IMR-90 (cell line): ENCODE results near the gene SEC14L6. TPM values are rescaled to one million over a fixed set of nuclear protein-coding genes. Genes with fewer than 3 reads are reported as not detected.

Source experiments
- ATAC-seq: fragments of 200-7000 bp; cut with Tn5 transposase; 2 replicates; pipeline ENCODE4 v1.9.1; 2020; ENCODE audit warnings: low read depth, mild to moderate bottlenecking, moderate library complexity
- BruUV-seq: library from RNA; stranded (reverse); fragments of 400-500 nt; replicated peaks from 2 replicates; lab custom pipeline; 2021; lab: Mats Ljungman, UMichigan
- CTCF ChIA-PET: fragments of 300-600 bp; formaldehyde crosslinking; extraction: SDS; loops from one replicate; lab custom pipeline; 2021; ENCODE audit warnings: antibody characterized with exemption; lab: Yijun Ruan, JAX
- POLR2A ChIA-PET: fragments of 300-600 bp; sonication (Branson Sonifier 250); formaldehyde crosslinking; loops from one replicate; lab custom pipeline; 2022; ENCODE audit warnings: antibody characterized with exemption; ENCODE audit not compliant: unreplicated experiment; lab: Charles Lee
- DNase-seq: peaks from one replicate; pipeline ENCODE4 v3.0.0; 2013
- H2AFZ ChIP-seq: replicated peaks from 2 replicates; pipeline ENCODE3; 2013; ENCODE audit warnings: low read length, mild to moderate bottlenecking; ENCODE audit not compliant: poor library complexity
- H2AK5ac ChIP-seq: 2 replicates; pipeline ENCODE4 v1.6.1; 2013; ENCODE audit warnings: low read depth, low read length, inconsistent platforms
- H2AK9ac ChIP-seq: replicated peaks from 2 replicates; pipeline ENCODE3; 2013; ENCODE audit warnings: mild to moderate bottlenecking, low read depth, low read length, moderate library complexity; ENCODE audit not compliant: poor library complexity
- H2BK120ac ChIP-seq: 2 replicates; pipeline ENCODE4 v1.6.1; 2013; ENCODE audit warnings: low read depth, low read length, inconsistent platforms
- H2BK15ac ChIP-seq: 3 replicates; pipeline ENCODE4 v1.6.1; 2013; ENCODE audit warnings: low read depth, low read length, inconsistent platforms
- H2BK20ac ChIP-seq: 2 replicates; pipeline ENCODE4 v1.6.1; 2013; ENCODE audit warnings: low read depth, mild to moderate bottlenecking, inconsistent platforms, low read length, moderate library complexity
- H2BK5ac ChIP-seq: 2 replicates; pipeline ENCODE4 v1.6.1; 2013; ENCODE audit warnings: mild to moderate bottlenecking, low read depth, low read length, inconsistent platforms; ENCODE audit not compliant: poor library complexity, severe bottlenecking
- H3K14ac ChIP-seq: replicated peaks from 2 replicates; pipeline ENCODE4 v1.6.1; 2013; ENCODE audit warnings: low read depth, low read length, inconsistent platforms
- H3K18ac ChIP-seq: 2 replicates; pipeline ENCODE4 v1.6.1; 2013; ENCODE audit warnings: low read depth, low read length, control low read depth
- H3K23ac ChIP-seq: 2 replicates; pipeline ENCODE4 v1.6.1; 2013; ENCODE audit warnings: low read depth, low read length, inconsistent platforms
- H3K27ac ChIP-seq: 2 replicates; pipeline ENCODE4 v1.5.1; 2013; ENCODE audit warnings: mild to moderate bottlenecking, control low read depth, low read length; ENCODE audit not compliant: insufficient read depth
- H3K27me3 ChIP-seq: 2 replicates; pipeline ENCODE4 v1.6.1; 2013; ENCODE audit warnings: low read length; ENCODE audit not compliant: control insufficient read depth, insufficient read depth
- H3K36me3 ChIP-seq: 2 replicates; pipeline ENCODE4 v1.6.1; 2013; ENCODE audit warnings: low read length, mixed read lengths; ENCODE audit not compliant: control insufficient read depth, insufficient read depth
- H3K4ac ChIP-seq: 2 replicates; pipeline ENCODE4 v1.6.1; 2013; ENCODE audit warnings: low read depth, low read length, inconsistent platforms
- H3K4me1 ChIP-seq: 2 replicates; pipeline ENCODE4 v1.6.1; 2013; ENCODE audit warnings: low read length, mixed read lengths; ENCODE audit not compliant: control insufficient read depth, insufficient read depth
- H3K4me2 ChIP-seq: 2 replicates; pipeline ENCODE4 v1.6.1; 2013; ENCODE audit warnings: low read depth, mild to moderate bottlenecking, control low read depth, low read length, moderate library complexity
- H3K4me3 ChIP-seq: 2 replicates; pipeline ENCODE4 v1.5.1; 2013; ENCODE audit warnings: low read depth, mild to moderate bottlenecking, control low read depth, low read length, moderate library complexity; ENCODE audit not compliant: insufficient read depth
- H3K56ac ChIP-seq: 2 replicates; pipeline ENCODE4 v1.6.1; 2013; ENCODE audit warnings: low read length, inconsistent platforms; ENCODE audit not compliant: insufficient read depth; ENCODE audit errors: extremely low read depth
- H3K79me1 ChIP-seq, 2 experiments: 2 replicates each; pipeline ENCODE4 v1.6.1; 2013; ENCODE audit warnings: low read length in 2 of 2, inconsistent platforms in 1 of 2, low read depth in 1 of 2
- H3K9ac ChIP-seq: 2 replicates; pipeline ENCODE4 v1.6.1; 2013; ENCODE audit warnings: low read depth, low read length, control low read depth
- H3K9me1 ChIP-seq: 2 replicates; pipeline ENCODE4 v1.6.1; 2013; ENCODE audit warnings: low read length, inconsistent platforms; ENCODE audit not compliant: insufficient read depth
- H3K9me3 ChIP-seq: 2 replicates; pipeline ENCODE4 v1.6.1; 2013; ENCODE audit warnings: low read length; ENCODE audit not compliant: control insufficient read depth, insufficient read depth
- H4K20me1 ChIP-seq: 2 replicates; pipeline ENCODE4 v1.6.1; 2013; ENCODE audit warnings: low read length, inconsistent platforms; ENCODE audit not compliant: insufficient read depth
- H4K5ac ChIP-seq: 2 replicates; pipeline ENCODE4 v1.6.1; 2013; ENCODE audit warnings: mild to moderate bottlenecking, low read depth, low read length, control low read depth
- H4K8ac ChIP-seq, 2 experiments: 2 replicates each; pipeline ENCODE4 v1.6.1; 2013; ENCODE audit warnings: low read depth in 2 of 2, low read length in 2 of 2, control low read depth in 1 of 2, inconsistent platforms in 1 of 2
- H4K91ac ChIP-seq: 2 replicates; pipeline ENCODE4 v1.6.1; 2013; ENCODE audit warnings: low read depth, low read length, inconsistent platforms; ENCODE audit not compliant: insufficient read depth
- BHLHE40 ChIP-seq: fragments of 150-350 bp; IDR thresholded peaks from 2 replicates; pipeline ENCODE4 v1.6.1; 2016; ENCODE audit warnings: mild to moderate bottlenecking, low read depth, low read length
- CEBPB ChIP-seq: IDR thresholded peaks from 2 replicates; pipeline ENCODE4 v1.6.1; 2012; ENCODE audit warnings: low read depth, low read length, improper control_type of control experiment
- CHD1 ChIP-seq: IDR thresholded peaks from 2 replicates; pipeline ENCODE4 v1.6.1; 2012; ENCODE audit warnings: low read depth, low read length, improper control_type of control experiment
- FOS ChIP-seq: fragments of 150-350 bp; IDR thresholded peaks from 2 replicates; pipeline ENCODE4 v1.6.1; 2016; ENCODE audit warnings: low read depth, low read length
- MAFK ChIP-seq: IDR thresholded peaks from 2 replicates; pipeline ENCODE4 v1.6.1; 2012; ENCODE audit warnings: low read depth, low read length, improper control_type of control experiment
- MAZ ChIP-seq: IDR thresholded peaks from 2 replicates; pipeline ENCODE4 v1.6.1; 2012; ENCODE audit warnings: low read depth, mild to moderate bottlenecking, low read length, improper control_type of control experiment, moderate library complexity, borderline replicate concordance
- MXI1 ChIP-seq: IDR thresholded peaks from 2 replicates; pipeline ENCODE4 v1.6.1; 2012; ENCODE audit warnings: low read depth, mild to moderate bottlenecking, low read length, moderate library complexity, borderline replicate concordance
- NFE2L2 ChIP-seq: fragments of 150-350 bp; IDR thresholded peaks from 2 replicates; pipeline ENCODE4 v1.6.1; 2016; ENCODE audit warnings: low read depth, mild to moderate bottlenecking, low read length
- POLR2A ChIP-seq: IDR thresholded peaks from 2 replicates; pipeline ENCODE4 v1.6.1; 2012; ENCODE audit warnings: mild to moderate bottlenecking, low read depth, low read length
- RAD21 ChIP-seq: IDR thresholded peaks from 2 replicates; pipeline ENCODE4 v1.6.1; 2012; ENCODE audit warnings: low read length, improper control_type of control experiment
- RCOR1 ChIP-seq: IDR thresholded peaks from 2 replicates; pipeline ENCODE4 v1.6.1; 2012; ENCODE audit warnings: mild to moderate bottlenecking, low read length, improper control_type of control experiment; ENCODE audit not compliant: insufficient replicate concordance
- RFX5 ChIP-seq: IDR thresholded peaks from 2 replicates; pipeline ENCODE4 v1.8.0; 2012; ENCODE audit warnings: low read depth, mild to moderate bottlenecking, low read length, moderate library complexity
- SMC3 ChIP-seq: fragments of 150-350 bp; IDR thresholded peaks from 2 replicates; pipeline ENCODE4 v1.6.1; 2016; ENCODE audit warnings: low read depth, mild to moderate bottlenecking, antibody characterized with exemption, low read length, moderate library complexity
- WGBS, 2 experiments: methylation state at CpG; one replicate each; pipeline versions ENCODE4 v1.1.5 to v1.1.7; 2013; ENCODE audit warnings: missing lambda C conversion rate in 2 of 2; ENCODE audit not compliant: insufficient read length in 1 of 2; ENCODE audit errors: extremely low coverage in 2 of 2; 5-methylcytosine and 5-hydroxymethylcytosine counted together
- dilution Hi-C: fragments of 300-500 bp; cut with HindIII; formaldehyde crosslinking; loops from one replicate; pipeline ENCODE4 v1.14.3; 2018; ENCODE audit warnings: low sequenced_read_pairs; ENCODE audit not compliant: unreplicated experiment
- in situ Hi-C: fragments of 300-500 bp; cut with MboI; formaldehyde crosslinking; loops from 3 replicates; pipeline ENCODE4 v1.14.3; 2019; ENCODE audit warnings: low sequenced_read_pairs, inconsistent platforms, mixed read lengths
- intact Hi-C: fragments of 100-400 bp; cut with micrococcal nuclease; formaldehyde crosslinking; loops from 2 replicates; pipeline ENCODE4 v1.10.0; 2022
- polyA plus RNA-seq, 3 experiments: library from polyadenylated mRNA; depleted of rRNA; stranded (reverse); fragments of >200 nt; gene quantifications; 2 replicates each; pipeline ENCODE4 v1.2.3, GENCODE V29; 2012; ENCODE audit warnings: low replicate concordance in 1 of 3
- total RNA-seq: library from RNA; depleted of rRNA; stranded (reverse); fragments of >200 nt; gene quantifications from 2 replicates; pipeline ENCODE4 v1.2.3, GENCODE V29; 2012
- TF ChIP-seq, protein P1 (sequence below): fragments of 150-350 bp; IDR thresholded peaks from 2 replicates; pipeline ENCODE4 v1.6.1; 2017; ENCODE audit warnings: mild to moderate bottlenecking, antibody characterized with exemption, low read length, low read depth
- TF ChIP-seq, protein P2 (sequence below): fragments of 150-350 bp; IDR thresholded peaks from 2 replicates; pipeline ENCODE4 v1.6.1; 2016; ENCODE audit warnings: low read depth, mild to moderate bottlenecking, low read length, moderate library complexity, borderline replicate concordance
- TF ChIP-seq, protein P3 (sequence below): conservative IDR thresholded peaks from 2 replicates; pipeline ENCODE4 v1.5.1; 2012; ENCODE audit warnings: mild to moderate bottlenecking, low read depth, low read length, improper control_type of control experiment

Gene SEC14L6
- total and polyA plus RNA-seq, 2 of the 4 experiments (the other 2 are of a cell fraction): 0.09 TPM; not detected in 1

DNA sequence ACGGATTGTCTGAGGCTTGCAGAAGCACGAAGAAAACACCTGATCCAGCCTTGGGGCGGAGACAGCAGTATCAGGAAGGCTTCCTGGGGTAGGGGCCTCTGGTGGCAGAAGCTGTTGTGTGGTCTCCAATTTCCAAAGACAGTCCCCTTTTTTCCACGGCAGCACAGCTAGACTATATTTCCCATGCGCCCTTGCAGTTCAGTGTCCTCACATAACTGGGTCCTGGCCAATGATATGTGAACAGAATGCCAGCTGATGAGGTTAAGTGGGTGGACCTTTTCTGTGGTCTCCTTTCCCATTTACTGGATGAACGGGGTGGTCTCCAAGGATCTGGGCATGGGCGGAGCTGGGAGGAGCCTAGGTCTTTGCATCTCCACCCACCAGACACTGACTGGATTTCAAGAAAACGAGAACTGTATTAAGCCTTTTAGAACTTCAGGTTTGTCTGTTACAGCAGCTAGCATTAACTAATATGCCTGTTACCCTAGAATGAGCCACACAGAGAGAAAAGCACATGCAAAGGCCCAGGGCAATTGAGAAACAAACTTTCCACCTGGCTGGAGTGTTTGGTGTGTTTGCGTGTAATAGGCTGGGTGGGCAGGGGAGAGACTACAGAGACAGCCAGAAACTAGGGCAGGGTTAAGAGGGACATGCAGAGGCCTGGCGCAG lies 21.7 kb upstream of the SEC14L6 start:
- Histone ChIP-seq H4K5ac (no peak overlapping the region), H3K14ac (no peak overlapping the region), H2AK9ac (no peak overlapping the region), H2BK5ac (no peak overlapping the region), H2BK120ac (no peak overlapping the region), H3K9ac (no peak overlapping the region), H2AFZ (no peak overlapping the region), H3K27ac (no peak overlapping the region), H4K91ac (no peak overlapping the region), H3K4me2 (no peak overlapping the region), H3K36me3 (no peaks in the 10 kb centered on the region), H3K79me1 (no peaks in the 10 kb centered on the region), H3K56ac (no peak overlapping the region), H4K20me1 (no peaks in the 10 kb centered on the region; the same call in 1 of the 2 replicates), H2AK5ac (no peak overlapping the region), H3K4me1 (no peaks in the 10 kb centered on the region; the same call in 1 of the 2 replicates), H3K4ac (no peak overlapping the region), H2BK15ac (no peak overlapping the region), H3K23ac (no peak overlapping the region), H3K27me3 (peaks cover 55% of the 10 kb centered on the region), H3K9me1 (no peaks in the 10 kb centered on the region), H4K8ac (no peak overlapping the region), H3K18ac (no peak overlapping the region), H3K9me3 (no peaks in the 10 kb centered on the region), H3K4me3 (no peak overlapping the region), H2BK20ac (no peak overlapping the region)
- DNase-seq (no peak), ATAC-seq (no peak)
- BruUV-seq: no TSS peak
- intact Hi-C loops (no loop called here), dilution Hi-C loops (no loop called here), in situ Hi-C loops (no loop called here)
- ChIA-PET CTCF (no interaction called here), POLR2A (no interaction called here)
- WGBS, 2 experiments: 25% methylated on average over 3 of the region's 10 CpGs; no CpG with 5 or more reads in 1 of the 2 experiments
- TF ChIP-seq CHD1 (no peak), MAZ (no peak), RFX5 (no peak), SMC3 (no peak), MXI1 (no peak), RAD21 (no peak), BHLHE40 (no peak), NFE2L2 (no peak), MAFK (no peak), RCOR1 (no peak), FOS (no peak), CEBPB (no peak), POLR2A (no peak)
- TF ChIP-seq, protein P1, sequence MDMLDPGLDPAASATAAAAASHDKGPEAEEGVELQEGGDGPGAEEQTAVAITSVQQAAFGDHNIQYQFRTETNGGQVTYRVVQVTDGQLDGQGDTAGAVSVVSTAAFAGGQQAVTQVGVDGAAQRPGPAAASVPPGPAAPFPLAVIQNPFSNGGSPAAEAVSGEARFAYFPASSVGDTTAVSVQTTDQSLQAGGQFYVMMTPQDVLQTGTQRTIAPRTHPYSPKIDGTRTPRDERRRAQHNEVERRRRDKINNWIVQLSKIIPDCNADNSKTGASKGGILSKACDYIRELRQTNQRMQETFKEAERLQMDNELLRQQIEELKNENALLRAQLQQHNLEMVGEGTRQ: no peak
- TF ChIP-seq, protein P2, sequence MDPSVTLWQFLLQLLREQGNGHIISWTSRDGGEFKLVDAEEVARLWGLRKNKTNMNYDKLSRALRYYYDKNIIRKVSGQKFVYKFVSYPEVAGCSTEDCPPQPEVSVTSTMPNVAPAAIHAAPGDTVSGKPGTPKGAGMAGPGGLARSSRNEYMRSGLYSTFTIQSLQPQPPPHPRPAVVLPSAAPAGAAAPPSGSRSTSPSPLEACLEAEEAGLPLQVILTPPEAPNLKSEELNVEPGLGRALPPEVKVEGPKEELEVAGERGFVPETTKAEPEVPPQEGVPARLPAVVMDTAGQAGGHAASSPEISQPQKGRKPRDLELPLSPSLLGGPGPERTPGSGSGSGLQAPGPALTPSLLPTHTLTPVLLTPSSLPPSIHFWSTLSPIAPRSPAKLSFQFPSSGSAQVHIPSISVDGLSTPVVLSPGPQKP: no peak
- TF ChIP-seq, protein P3, sequence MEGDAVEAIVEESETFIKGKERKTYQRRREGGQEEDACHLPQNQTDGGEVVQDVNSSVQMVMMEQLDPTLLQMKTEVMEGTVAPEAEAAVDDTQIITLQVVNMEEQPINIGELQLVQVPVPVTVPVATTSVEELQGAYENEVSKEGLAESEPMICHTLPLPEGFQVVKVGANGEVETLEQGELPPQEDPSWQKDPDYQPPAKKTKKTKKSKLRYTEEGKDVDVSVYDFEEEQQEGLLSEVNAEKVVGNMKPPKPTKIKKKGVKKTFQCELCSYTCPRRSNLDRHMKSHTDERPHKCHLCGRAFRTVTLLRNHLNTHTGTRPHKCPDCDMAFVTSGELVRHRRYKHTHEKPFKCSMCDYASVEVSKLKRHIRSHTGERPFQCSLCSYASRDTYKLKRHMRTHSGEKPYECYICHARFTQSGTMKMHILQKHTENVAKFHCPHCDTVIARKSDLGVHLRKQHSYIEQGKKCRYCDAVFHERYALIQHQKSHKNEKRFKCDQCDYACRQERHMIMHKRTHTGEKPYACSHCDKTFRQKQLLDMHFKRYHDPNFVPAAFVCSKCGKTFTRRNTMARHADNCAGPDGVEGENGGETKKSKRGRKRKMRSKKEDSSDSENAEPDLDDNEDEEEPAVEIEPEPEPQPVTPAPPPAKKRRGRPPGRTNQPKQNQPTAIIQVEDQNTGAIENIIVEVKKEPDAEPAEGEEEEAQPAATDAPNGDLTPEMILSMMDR: no peak
